Skin of body (tissue), 2 donors: ENCODE results near the gene SLC25A6. TPM values are rescaled to one million over a fixed set of nuclear protein-coding genes. Genes with fewer than 3 reads are reported as not detected.
"Not testable (repeated sequence)": the region's sequence is repeated elsewhere in the genome, so short reads cannot be mapped to it uniquely, and the experiment has no call there.

Experiments used
- DNase-seq: peaks from one replicate; lab custom pipeline; 2025; lab: John Stamatoyannopoulos, UW
- total RNA-seq: library from RNA; depleted of rRNA; stranded (reverse); fragments of >200 nt; gene quantifications from one replicate; pipeline ENCODE4 v1.2.3, GENCODE V29; 2014

SLC25A6 gene
- total RNA-seq, 1 donor from 2014 or later, result 126 TPM

DNA sequence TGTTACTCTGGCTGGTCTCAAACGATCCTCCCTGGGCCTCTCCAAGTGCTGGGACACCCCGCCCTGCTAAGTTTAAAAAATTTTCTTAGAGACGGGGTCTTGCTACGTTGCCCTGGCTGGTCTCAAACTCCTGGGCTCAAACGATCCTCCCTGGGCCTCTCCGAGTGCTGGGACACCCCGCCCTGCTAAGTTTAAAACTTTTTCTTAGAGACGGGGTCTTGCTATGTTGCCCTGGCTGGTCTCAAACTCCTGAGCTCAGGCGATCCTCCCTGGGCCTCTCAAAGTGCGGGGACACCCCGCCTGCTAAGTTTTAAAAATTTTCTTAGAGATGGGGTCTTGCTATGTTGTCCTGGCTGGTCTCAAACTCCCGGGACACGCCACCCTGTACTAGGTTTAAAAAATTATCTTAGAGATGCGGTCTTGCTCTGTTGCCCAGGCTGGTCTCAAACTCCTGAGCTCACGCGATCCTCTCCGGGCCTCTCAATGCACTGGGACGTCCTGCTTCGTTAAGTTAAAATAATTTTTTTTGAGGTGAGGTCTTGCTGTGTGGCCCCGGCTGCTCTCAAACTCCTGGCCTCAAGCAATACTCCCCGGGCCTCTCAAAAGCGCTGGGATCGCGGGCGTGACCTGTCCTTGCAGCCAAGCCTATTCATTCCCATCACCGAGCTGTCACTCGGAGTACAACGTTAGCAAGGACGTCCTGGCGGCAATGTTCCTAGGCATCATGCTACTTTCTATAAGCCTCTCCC is 1.1 kb downstream of the SLC25A6 start:
- no peak for DNase-seq

DNA sequence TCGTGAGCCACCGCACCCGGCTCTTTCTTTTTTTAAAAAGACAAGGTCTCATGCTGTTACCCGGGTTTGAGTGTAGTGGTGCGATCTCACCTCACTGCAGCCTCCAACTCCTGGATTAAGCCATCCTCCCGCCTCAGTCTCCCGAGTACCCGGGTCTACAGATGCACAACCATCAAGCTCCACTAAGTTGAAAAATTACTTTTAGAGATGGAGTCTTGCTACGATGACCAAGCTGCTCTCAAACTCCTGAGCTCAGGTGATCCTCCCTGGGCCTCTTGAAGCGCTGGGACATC is 2.0 kb downstream of the SLC25A6 start:
- DNase-seq, result no peak

DNA sequence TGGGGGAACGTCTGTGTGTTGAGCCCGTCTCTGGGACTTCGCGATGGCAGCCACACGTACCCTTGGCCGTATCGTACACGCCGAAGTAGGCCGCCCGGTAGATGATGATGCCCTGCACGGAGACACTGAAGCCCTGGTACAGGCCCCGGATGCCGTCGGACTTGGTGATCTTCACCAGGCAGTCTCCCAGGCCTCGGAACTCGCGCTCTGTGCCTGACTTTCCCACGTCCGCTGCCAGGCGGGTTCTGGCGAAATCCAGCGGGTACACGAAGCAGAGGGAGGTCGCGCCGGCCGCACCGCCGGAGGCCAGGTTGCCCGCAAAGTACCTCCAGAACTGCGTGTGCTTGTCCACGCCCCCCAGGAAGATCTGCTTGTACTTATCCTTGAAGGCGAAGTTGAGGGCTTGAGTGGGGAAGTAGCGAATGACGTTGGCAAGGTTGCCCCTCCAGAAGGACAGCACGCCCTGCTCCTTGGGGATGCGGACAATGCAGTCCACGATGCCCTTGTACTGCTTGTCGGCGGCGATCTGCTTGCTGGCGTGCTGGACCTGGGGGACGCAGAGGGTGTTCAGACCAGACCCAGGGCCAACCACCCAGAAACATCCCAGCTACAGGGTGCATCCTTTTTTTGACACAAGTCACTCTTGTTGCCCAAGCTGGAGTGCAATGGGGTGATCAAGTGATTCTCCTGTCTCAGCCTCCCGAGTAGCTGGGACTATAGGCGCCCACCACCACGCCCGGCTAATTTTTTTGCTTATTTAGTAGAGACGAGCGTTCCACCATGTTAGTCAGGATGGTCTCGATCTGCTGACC is 2.5 kb downstream of the SLC25A6 start:
- no peak for DNase-seq

DNA sequence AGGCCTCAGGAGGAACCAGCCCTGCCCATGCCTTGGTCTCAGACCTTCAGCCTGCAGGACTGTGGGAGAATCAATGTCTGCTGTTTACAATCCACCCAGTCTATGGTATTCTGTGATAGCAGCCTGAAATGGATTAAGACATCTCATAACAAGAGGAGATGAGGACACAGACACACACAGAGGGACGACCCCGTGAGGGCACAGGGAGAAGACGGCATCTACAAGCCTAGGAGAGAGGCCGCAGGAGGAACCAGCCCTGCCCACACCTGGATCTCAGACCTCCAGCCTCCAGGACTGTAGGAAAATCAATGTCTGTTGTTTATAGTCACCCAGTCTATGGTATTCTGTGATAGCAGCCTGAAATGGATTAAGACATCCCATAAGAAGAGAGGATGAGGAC is 3.3 kb downstream of the SLC25A6 start:
- DNase-seq, result no peak

DNA sequence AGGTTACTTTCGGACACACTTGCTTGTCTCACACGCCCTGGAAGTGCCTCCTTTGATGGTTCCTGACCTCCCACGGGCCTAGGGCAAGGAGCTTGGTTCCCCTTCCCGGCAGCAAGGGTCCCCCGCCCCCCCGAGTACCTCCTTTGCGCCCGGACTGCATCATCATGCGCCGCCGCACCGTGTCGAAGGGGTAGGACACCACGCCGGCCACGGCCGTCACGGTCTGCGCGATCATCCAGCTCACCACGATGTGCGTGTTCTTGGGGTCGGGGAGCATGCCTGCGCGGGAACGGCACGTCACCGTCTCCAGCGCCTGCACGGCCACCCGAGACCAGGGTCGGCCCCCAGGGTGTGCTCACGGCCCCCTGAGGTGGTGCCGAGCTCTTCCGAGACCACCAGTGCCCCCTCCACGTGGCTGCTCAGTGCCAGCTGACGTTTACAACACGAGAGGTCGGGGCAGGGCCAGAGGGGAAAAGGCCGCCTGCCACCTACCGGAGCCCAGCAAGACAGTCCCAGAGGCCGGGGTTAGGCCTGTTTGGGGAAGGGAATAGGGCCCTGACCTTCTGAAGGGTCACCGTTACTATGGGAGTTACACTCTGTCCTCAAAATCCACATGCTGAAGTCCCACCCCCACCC is 4.7 kb downstream of the SLC25A6 start:
- no peak for DNase-seq

DNA sequence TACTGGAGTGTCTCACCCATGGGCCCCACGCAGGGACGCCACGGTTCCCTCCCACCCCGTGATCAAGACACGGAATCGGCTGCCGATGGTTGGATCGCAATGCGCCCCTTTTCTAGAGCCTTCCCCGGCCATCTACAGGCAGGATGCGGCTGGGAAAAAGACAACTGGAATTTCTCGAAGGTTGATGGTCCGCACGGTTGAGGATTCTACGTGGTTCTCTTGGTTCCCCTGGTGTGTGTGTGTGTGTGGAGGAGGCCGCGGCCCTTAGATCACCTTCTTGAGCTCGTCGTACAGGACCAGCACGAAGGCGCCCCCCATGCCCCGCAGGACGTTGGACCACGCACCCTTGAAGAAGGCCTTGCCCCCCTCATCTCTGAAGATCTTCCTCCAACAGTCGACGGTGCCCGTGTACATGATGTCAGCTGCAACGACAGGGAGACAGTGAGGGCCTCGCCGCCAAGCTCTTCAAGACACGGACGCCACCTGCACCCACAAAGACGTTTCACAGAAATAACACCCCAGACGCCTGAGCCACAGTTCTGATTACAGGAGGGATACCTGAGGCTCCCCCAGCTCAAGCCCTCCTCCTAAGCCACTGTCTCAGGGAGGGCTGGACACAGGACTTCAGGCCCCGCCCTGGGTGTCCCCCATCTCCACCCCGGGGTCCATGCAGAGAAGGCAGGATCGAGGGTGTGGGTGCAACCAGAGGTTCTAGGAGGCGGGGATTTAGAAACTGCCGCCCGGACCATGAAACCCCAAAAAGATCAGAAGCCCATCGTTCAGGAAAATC is 5.4 kb downstream of the SLC25A6 start:
- no peak for DNase-seq

DNA sequence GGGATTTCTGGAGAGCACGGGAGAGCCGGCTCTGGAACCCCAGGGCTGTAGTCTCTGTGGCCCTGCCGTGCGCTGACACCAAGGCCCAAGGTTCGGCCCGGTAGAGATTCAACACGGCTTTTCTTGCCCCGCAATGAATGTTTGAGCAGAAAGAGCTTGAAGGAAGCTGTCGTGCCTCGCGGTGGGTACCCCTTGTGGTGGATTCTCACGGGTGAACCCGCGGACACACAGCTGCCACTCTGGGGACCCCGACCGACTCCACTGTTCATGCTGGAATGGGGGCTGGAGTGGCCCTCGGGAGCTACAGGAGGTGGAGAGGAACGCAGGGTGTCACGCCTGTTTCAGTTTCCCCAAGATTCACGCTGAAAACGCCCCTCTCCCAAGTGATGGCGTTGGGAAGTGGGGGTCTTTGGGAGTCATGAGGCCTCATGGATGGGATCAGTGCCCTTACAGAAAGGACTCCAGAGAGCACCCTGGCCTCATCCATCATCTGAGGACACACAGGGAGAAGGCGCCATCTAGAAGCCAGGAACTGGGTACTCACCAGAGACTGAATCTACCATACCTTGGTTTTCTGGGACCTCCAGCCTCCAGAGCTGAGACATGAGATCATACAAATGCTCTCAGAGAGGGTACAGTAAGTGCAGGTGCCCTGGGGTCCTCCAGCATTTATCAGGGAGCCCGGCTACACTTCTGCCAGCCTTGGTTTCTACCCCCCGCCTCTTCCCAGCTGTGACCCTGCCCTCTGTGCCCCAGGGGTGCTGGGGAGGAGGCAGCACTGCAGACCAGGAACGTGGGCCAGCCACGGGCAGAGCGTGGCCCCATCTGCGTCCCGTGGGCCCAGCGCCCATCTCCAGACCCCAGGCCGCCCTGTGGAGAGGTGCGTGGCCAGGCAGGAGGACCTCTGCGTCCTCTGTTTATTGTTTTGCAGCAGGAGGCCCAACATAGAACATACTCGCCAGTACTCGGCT is 6.4 kb downstream of the SLC25A6 start:
- DNase-seq, result no peak

DNA sequence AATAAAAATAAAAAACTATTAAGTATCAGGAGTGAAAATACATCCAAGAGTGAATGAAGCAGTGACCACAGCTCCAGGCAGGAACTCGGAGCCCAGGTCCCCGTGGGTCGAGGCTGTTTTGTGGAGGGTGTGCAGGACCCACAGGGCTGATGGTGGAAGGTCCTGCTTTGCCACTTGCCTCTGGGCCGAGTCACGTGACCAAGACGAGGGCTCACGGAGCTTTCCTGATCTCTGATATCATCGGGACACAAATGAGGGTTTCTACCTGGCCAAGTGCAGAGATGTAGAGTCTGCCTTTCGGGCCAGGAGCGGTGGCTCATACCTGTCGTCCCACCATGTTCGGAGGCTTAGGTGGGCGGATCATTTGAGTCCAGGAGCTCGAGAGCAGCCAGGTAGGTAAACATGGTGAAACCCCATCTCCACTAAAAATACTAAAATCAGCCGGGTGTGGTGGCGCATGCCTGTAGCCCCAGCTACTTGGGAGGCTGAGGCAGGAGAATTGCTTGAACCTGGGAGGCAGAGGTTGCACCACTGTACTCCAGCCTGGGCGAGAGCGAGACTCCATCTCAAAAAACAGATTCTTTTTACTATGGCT is 7.2 kb downstream of the SLC25A6 start:
- DNase-seq, result no peak

DNA sequence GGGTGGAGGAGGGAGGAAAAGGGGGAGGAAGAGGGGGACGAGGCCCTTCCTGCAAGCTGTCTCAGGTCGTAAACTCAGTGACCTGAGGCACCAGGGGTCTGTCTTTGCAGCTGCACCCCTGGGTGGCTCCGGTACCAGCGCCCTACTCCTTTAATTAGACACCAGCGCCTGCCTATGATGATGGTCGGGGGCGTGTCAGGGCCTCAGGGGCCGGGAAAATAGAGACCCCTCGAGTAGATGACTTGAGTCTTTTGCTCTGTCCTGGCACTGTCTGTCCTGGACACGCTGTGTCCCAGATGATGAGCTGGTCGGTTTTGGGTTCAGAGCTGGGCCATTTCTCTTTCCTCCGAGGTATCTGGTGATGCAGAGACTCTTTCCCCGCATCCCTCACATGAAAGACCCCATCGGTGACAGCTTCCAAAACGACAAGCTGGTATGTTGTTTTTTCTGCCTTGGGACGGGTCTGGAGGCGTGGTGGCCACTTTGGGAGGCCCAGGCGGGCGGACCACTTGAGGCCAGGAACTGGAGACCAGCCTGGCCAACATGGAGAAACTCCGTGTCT is 11.2 kb downstream of the SLC25A6 start:
- no peak for DNase-seq

DNA sequence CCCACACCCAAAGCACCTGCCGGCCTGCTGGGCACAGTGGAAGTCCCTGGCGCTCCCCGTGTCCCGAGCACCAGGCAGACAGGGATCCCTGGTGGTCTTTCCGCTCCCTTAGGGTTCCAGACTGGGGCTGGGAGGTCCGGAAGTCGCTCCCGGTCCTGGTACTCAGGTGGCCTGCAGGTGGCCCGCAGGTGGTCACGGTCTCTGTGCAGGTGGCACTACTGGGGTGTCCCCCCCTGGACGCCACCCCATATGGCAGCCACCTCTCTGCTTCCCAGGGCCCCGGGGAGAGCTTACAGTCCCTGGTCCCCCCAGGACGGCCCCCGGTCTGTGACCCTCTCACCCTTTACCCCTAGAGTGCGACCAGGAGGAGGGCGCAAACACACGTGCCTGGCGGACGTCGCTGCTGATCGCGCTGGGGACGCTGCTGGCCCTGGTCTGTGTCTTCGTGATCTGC is 13.6 kb downstream of the SLC25A6 start:
- no peak for DNase-seq

DNA sequence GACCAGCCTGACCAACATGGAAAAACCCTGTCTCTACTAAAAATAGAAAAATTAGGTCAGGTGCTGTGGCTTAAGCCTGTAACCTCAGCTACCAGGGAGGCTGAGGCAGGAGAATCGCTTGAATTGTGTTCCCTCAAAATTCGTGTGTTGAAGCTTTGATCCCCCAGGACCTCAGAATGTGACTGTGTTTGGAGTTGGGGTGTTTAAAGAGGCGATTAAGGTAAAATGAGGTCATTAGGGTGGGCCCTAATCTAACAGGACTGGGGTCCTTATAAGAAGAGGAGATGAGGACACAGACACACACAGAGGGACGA is 23.6 kb downstream of the SLC25A6 start:
- no peak for DNase-seq

DNA sequence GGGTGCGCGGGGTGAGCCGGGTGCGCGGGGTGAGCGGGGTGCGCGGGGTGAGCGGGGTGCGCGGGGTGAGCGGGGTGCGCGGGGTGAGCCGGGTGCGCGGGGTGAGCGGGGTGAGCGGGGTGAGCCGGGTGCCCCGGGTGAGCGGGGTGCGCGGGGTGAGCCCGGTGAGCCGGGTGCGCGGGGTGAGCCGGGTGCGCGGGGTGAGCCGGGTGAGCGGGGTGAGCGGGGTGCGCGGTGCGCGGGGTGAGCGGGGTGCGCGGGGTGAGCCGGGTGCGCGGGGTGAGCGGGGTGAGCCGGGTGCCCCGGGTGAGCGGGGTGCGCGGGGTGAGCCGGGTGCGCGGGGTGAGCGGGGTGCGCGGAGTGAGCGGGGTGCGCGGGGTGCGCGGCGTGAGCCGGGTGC is 25.6 kb downstream of the SLC25A6 start:
- DNase-seq, result not testable (repeated sequence)

DNA sequence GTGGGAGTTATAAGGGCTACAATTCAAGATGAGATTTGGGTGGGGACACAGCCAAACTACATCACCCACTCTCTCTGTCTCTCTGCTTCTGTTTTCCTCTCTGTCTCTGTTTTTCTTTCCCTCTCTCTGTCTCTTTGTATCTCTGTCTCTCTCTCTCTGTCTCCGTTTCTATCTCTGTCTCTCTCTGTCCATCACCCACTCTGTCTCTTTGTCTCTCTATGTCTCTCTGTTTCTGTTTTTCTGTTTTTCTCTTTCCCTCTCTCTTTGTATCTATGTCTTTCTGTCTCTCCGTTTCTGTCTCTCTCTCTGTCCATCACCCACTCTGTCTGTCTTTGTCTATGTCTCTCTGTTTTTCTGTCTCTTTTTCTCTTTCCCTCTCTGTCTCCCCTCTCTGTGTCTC is 30.0 kb downstream of the SLC25A6 start:
- DNase-seq, result no peak

DNA sequence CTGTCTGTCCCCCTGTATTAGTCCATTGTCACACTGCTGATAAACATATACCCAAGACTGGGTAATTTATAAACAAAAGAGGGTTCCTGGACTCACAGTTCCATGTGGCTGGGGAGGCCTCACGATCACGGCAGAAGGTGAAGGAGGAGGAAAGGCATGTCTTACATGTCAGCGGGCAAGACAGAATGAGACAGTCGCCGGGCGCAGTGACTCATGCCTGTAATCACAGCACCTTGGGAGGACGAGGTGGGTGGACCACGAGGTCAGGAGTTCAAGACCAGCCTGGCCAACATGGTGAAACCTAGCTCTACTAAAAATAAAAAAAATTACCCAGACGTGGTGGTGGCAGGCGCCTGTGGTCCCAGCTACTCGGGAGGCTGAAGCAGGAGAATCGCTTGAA is 30.6 kb downstream of the SLC25A6 start:
- DNase-seq, result no peak

DNA sequence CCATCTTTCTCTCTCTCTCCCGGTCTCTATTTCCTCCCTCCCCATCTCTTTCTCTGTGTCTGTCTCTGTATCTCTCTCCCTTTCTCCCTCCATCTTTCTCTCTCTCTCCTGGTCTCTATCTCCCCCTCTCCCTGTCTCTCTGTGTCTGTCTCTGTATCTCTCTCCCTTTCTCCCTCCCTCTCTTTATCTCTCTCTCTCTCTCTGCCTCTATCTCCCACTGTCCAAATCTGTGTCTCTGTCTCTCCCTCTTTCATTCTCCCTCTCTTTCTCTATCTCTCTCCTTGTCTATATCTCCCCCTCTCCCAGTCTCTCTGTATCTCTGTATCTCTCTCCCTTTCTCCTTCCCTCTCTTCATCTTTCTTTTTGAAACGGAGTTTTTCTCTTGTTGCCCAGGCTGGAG is 31.7 kb downstream of the SLC25A6 start:
- DNase-seq, result no peak

DNA sequence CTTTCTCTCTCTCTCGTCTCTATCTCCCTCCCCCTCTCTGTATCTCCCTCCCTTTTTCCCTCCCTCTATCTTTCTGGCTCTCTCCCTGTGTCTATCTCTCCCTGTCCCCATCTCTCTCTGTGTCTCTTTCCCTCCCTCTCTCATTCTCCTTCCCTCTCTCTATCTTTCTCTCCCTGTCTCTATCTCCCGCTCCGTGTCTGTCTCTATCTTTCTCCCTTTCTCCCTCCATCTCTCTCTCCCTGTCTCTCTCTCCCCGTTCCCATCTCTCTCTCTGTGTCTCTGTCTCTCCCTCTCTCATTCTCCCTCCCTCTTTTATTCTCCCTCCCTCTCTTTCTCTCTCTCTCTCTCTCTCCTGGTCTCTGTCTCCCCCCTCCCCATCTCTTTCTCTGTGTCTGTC is 32.4 kb downstream of the SLC25A6 start:
- no peak for DNase-seq

DNA sequence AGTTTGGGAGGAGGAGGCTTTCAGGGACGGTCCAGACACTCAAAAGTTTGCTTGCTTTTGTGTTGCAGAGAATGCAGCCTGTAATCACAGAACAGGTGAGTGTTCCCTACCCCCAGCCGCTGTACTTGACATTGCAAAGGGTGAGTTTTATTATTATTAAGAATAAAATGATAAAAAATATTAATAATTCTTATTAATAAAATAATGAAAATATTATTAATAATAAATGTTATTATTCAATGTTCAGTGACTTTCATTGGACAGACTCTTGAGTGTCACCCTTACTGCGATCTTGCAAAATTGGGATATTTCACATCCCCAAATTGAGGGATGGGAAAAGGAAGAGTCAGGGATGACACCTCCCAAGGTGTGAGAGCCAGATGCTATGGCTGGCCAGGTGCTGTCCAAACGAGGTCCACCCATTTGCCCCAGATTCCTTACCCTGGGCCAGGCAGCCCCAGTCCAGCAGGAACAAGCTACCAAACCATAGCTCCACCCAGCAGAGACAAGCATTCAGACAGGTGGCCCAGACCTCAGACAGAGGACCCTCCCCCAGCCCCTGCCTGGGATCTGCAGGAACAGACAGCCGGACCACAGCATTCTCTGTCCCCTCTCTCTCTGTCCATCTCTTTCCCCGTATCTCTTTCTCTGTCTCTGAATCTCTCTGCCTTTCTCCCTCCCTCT is 33.0 kb downstream of the SLC25A6 start:
- DNase-seq, result no peak

DNA sequence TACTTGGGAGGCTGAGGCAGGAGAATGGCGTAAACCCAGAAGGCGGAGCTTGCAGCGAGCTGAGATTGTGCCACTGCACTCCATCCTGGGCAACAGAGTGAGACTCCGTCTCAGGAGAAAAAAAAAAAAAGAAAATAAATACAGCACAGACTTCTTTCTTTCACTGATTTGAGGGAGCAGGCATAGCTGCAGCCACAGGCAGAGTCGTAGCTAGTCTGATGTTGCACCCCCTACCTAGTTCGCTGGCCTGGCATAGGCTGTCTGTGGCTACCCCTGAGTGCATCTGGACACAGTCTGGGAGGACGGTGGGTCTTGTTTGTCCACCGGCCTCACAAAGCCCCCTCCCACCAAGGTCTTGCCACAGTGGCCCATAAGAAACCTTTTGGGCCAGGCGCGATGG is 33.9 kb downstream of the SLC25A6 start:
- no peak for DNase-seq
